Stomach (tissue), 4 donors: ENCODE measurements around the gene CTR9.

Source experiments
- EP300 ChIP-seq: sonication (generic); formaldehyde crosslinking; IDR thresholded peaks from one replicate; pipeline ENCODE4 v1.6.1; 2017; ENCODE audit warnings: antibody characterized with exemption
- POLR2A ChIP-seq, 4 donors: fragments of 450-650 bp; IDR thresholded peaks; one replicate each; pipeline ENCODE4 v1.6.1; 2016; ENCODE audit warnings: antibody characterized with exemption in 4 of 4, control low read depth in 2 of 4, mild to moderate bottlenecking in 1 of 4, moderate library complexity in 1 of 4
- POLR2AphosphoS5 ChIP-seq, 3 donors: sonication (generic); formaldehyde crosslinking; IDR thresholded peaks; one replicate each; pipeline ENCODE4 v1.6.1; 2016; ENCODE audit warnings: antibody characterized with exemption in 3 of 3
- TF ChIP-seq, protein P1 (sequence below), 7 experiments: fragments of 450-650 bp in 4 of 7; fragments of 200-600 bp in 3 of 7; sonication (generic) in 3 of 7; IDR thresholded peaks; one replicate each; pipeline ENCODE4 v1.5.1; 2016 to 2019; ENCODE audit warnings: antibody characterized with exemption in 7 of 7, control low read depth in 2 of 7, mild to moderate bottlenecking in 1 of 7

DNA sequence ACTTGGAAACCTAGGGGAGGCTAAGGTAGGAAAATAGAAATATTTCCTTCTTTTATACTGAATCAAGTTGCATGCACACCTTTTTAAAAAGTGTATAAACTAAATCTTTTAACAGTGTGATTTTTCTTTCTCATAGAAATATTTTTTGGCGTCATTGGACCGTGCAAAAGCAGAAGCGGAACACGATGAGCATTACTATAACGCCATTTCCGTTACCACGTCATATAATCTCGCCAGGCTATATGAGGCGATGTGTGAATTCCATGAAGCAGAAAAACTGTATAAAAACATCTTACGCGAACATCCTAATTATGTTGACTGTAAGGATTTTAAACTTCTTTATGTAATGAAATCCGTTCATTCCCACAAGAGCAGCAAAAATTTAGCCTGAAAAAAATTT, 13.4 kb downstream of the CTR9 start:
- TF ChIP-seq, protein P1, sequence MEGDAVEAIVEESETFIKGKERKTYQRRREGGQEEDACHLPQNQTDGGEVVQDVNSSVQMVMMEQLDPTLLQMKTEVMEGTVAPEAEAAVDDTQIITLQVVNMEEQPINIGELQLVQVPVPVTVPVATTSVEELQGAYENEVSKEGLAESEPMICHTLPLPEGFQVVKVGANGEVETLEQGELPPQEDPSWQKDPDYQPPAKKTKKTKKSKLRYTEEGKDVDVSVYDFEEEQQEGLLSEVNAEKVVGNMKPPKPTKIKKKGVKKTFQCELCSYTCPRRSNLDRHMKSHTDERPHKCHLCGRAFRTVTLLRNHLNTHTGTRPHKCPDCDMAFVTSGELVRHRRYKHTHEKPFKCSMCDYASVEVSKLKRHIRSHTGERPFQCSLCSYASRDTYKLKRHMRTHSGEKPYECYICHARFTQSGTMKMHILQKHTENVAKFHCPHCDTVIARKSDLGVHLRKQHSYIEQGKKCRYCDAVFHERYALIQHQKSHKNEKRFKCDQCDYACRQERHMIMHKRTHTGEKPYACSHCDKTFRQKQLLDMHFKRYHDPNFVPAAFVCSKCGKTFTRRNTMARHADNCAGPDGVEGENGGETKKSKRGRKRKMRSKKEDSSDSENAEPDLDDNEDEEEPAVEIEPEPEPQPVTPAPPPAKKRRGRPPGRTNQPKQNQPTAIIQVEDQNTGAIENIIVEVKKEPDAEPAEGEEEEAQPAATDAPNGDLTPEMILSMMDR (IDR thresholded peaks at IDR 0.05), result no peak
- TF ChIP-seq POLR2A (IDR thresholded peaks at IDR 0.05) (no peak), EP300 (no peak), POLR2AphosphoS5 (IDR thresholded peaks at IDR 0.05) (no peak)
